HepG2 (cell line): Measurements from ENCODE around the gene CACNA1C. TPM values are rescaled to one million over a fixed set of nuclear protein-coding genes. Genes with fewer than 3 reads are reported as not detected.

Experiments
- ATAC-seq: fragments of 200-7000 bp; cut with Tn5 transposase; 3 replicates; pipeline ENCODE4 v1.9.1; 2020; ENCODE audit warnings: mild to moderate bottlenecking, moderate library complexity
- BruUV-seq: library from RNA; stranded (reverse); fragments of 400-500 nt; replicated peaks from 2 replicates; lab custom pipeline; 2021; lab: Mats Ljungman, UMichigan
- CTCF ChIA-PET: fragments of 300-600 bp; formaldehyde crosslinking; extraction: SDS; loops from one replicate; lab custom pipeline; 2021; ENCODE audit warnings: low total read pairs, inconsistent platforms, low intra/inter-chr PET ratio; lab: Yijun Ruan, JAX
- POLR2A ChIA-PET: fragments of 350-600 bp; sonication (Branson Sonifier 250); formaldehyde crosslinking; loops from one replicate; lab custom pipeline; 2020; ENCODE audit warnings: antibody characterized with exemption, inconsistent platforms; lab: Yijun Ruan, JAX
- DNase-seq: peaks from one replicate; pipeline ENCODE4 v3.0.0-alpha.2; 2015; ENCODE audit warnings: low spot score
- FAIRE-seq: peaks from 3 replicates; lab custom pipeline; 2011; peaks lifted over from hg19 to GRCh38; lab: Jason Lieb, UNC
- H2AFZ ChIP-seq: one replicate; pipeline ENCODE4 v1.6.1; 2011; ENCODE audit warnings: low read length, inconsistent platforms
- H3K27ac ChIP-seq: fragments of 300-600 bp; 3 replicates; pipeline ENCODE4 v1.8.0; 2011; ENCODE audit warnings: mixed run types, mild to moderate bottlenecking, mixed read lengths, low read length, inconsistent platforms; ENCODE audit not compliant: insufficient read depth; ENCODE audit errors: extremely low read length
- H3K27me3 ChIP-seq, 2 experiments: fragments of 200-600 bp in 1 of 2; 2 replicates in 1 of 2; 3 replicates in 1 of 2; pipeline versions ENCODE4 v1.6.0 to v1.8.0; 2011; ENCODE audit warnings: low read length in 2 of 2, mild to moderate bottlenecking in 2 of 2, moderate library complexity in 2 of 2, inconsistent platforms in 1 of 2; ENCODE audit not compliant: insufficient read depth in 2 of 2, control insufficient read depth in 1 of 2
- H3K36me3 ChIP-seq, 2 experiments: fragments of 200-600 bp in 1 of 2; replicated peaks in 1 of 2; 2 replicates in 1 of 2; 3 replicates in 1 of 2; pipeline versions ENCODE4 v1.5.1 to v1.8.0; 2011; ENCODE audit warnings: low read length in 2 of 2, inconsistent platforms in 1 of 2; ENCODE audit not compliant: insufficient read depth in 2 of 2, control insufficient read depth in 1 of 2
- H3K4me1 ChIP-seq: 2 replicates; pipeline ENCODE4 v1.5.1; 2012; ENCODE audit warnings: low read length, inconsistent platforms; ENCODE audit not compliant: insufficient read depth
- H3K4me2 ChIP-seq: 2 replicates; pipeline ENCODE4 v1.6.0; 2011; ENCODE audit warnings: low read depth, low read length, inconsistent platforms
- H3K4me3 ChIP-seq, 3 experiments: fragments of 200-600 bp in 1 of 3; sonication (generic), shearing (Covaris generic) in 1 of 3; replicated peaks in 1 of 3; 2 replicates each; pipeline ENCODE4 v1.5.1; 2011 to 2016; ENCODE audit warnings: low read length in 3 of 3, inconsistent platforms in 2 of 3, low read depth in 2 of 3, mild to moderate bottlenecking in 2 of 3, control low read depth in 1 of 3, mixed read lengths in 1 of 3; ENCODE audit not compliant: insufficient read depth in 1 of 3
- H3K79me2 ChIP-seq: one replicate; pipeline ENCODE4 v1.6.1; 2011; ENCODE audit warnings: low read length, inconsistent platforms; ENCODE audit not compliant: insufficient read depth
- H3K9ac ChIP-seq: 2 replicates; pipeline ENCODE4 v1.6.0; 2011; ENCODE audit warnings: mild to moderate bottlenecking, low read depth, low read length, inconsistent platforms; ENCODE audit not compliant: insufficient read depth
- H3K9me3 ChIP-seq: 2 replicates; pipeline ENCODE4 v1.5.1; 2012; ENCODE audit warnings: mild to moderate bottlenecking, low read length
- H4K20me1 ChIP-seq: 2 replicates; pipeline ENCODE4 v1.6.0; 2011; ENCODE audit warnings: inconsistent platforms, mild to moderate bottlenecking, low read length, moderate library complexity; ENCODE audit not compliant: insufficient read depth
- ATRX ChIP-seq: sonication (generic); formaldehyde crosslinking; IDR thresholded peaks from 2 replicates; pipeline ENCODE4 v1.4.0; 2020; ENCODE audit warnings: missing genetic modification reagents, borderline replicate concordance
- ZNF276 ChIP-seq: sonication (generic); formaldehyde crosslinking; IDR thresholded peaks from 2 replicates; pipeline ENCODE4 v1.4.0; 2020; ENCODE audit warnings: mild to moderate bottlenecking, low read depth, missing genetic modification reagents
- ZNF503 ChIP-seq: sonication (generic); formaldehyde crosslinking; IDR thresholded peaks from 2 replicates; pipeline ENCODE4 v1.4.0; 2020; ENCODE audit warnings: missing genetic modification reagents
- WGBS: methylation state at CpG from one replicate; pipeline ENCODE4 v1.1.6; 2017; ENCODE audit warnings: low lambda C conversion rate; 5-methylcytosine and 5-hydroxymethylcytosine counted together
- in situ Hi-C: cut with HindIII; loops from 2 replicates; pipeline ENCODE4 v1.10.0; 2017; ENCODE audit warnings: low pct_unique_long_range_greater_than_20kb; ENCODE audit not compliant: extremely low pct_ligation_motif_present
- intact Hi-C: fragments of 100-400 bp; cut with micrococcal nuclease; formaldehyde crosslinking; loops from one replicate; pipeline ENCODE4 v1.10.0; 2022; ENCODE audit not compliant: unreplicated experiment
- polyA plus RNA-seq, 8 experiments: library from polyadenylated mRNA; depleted of rRNA in 3 of 8; stranded (reverse) in 7 of 8; unstranded in 1 of 8; fragments of >200 nt; fragmentation: Illumina TruSeq in 4 of 8; extraction: Trizol in 4 of 8; gene quantifications; 2 replicates each; pipeline versions ENCODE4 v1.2.1 to v1.2.3, GENCODE V29; 2011 to 2016; ENCODE audit warnings: low read depth in 4 of 8, missing spikeins in 1 of 8, mixed read lengths in 1 of 8; ENCODE audit not compliant: insufficient read depth in 1 of 8
- total RNA-seq, 5 experiments: library from RNA; depleted of rRNA; stranded (reverse); fragments of >200 nt; fragmentation: Illumina TruSeq; extraction: Trizol; gene quantifications; 2 replicates each; pipeline ENCODE4 v1.2.3, GENCODE V29; 2016; ENCODE audit warnings: low read depth in 1 of 5
- TF ChIP-seq, protein P1 (sequence below), 2 experiments: sonication (generic) in 1 of 2; formaldehyde crosslinking in 1 of 2; IDR thresholded peaks; 2 replicates each; pipeline versions ENCODE4 v1.5.1 to v1.6.1; 2011 to 2020; ENCODE audit warnings: borderline replicate concordance in 1 of 2, low read depth in 1 of 2, low read length in 1 of 2, mild to moderate bottlenecking in 1 of 2, missing genetic modification reagents in 1 of 2, moderate library complexity in 1 of 2
- TF ChIP-seq, protein P2 (sequence below): sonication (generic); formaldehyde crosslinking; IDR thresholded peaks from 2 replicates; pipeline ENCODE4 v1.4.0; 2020; ENCODE audit warnings: missing genetic modification reagents, borderline replicate concordance

The CACNA1C gene
- total and polyA plus RNA-seq, 2 of the 13 experiments (the other 11 are each of a cell fraction or from before 2014, with no cell fraction given) = not detected

DNA sequence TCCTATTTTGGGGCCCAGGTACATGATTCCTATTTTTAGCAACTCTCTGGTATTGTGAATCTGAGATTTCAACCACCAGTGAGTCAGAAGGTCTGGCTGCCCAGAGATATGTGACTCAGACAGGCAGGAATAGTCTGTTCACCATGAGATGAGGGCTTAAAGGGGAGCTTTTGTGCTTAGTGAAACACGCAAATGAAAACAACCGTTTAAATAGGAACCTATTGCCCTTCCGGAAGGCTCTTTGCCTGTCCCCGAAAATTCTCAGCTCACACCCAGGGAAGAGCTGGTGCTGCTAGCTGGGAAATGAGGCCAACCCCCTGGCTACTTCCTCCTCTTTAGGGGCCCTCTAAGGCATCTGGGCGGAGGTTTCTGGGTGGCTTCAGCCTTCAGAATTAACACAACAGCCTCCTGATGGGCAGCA lies 283.6 kb downstream of the CACNA1C start:
- no peaks in the 10 kb centered on the region for H3K79me2 ChIP-seq
- H3K4me3 ChIP-seq = no peak overlapping the region
- H3K4me1 ChIP-seq = no peaks in the 10 kb centered on the region
- no TSS peak for BruUV-seq
- intact Hi-C loops = no loop called here
- FAIRE-seq (no peak), DNase-seq (no peak)
- TF ChIP-seq ZNF276 (no peak), ATRX (CRISPR knock-in tag) (no peak), ZNF503 (no peak)
- TF ChIP-seq, protein P1, sequence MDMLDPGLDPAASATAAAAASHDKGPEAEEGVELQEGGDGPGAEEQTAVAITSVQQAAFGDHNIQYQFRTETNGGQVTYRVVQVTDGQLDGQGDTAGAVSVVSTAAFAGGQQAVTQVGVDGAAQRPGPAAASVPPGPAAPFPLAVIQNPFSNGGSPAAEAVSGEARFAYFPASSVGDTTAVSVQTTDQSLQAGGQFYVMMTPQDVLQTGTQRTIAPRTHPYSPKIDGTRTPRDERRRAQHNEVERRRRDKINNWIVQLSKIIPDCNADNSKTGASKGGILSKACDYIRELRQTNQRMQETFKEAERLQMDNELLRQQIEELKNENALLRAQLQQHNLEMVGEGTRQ (IDR thresholded peaks at IDR 0.05; ENCODE audit: low read depth, low read length) = no peak
- TF ChIP-seq, protein P1 (CRISPR knock-in tag; IDR thresholded peaks at IDR 0.05; ENCODE audit: borderline replicate concordance) = no peak
- TF ChIP-seq, protein P2, sequence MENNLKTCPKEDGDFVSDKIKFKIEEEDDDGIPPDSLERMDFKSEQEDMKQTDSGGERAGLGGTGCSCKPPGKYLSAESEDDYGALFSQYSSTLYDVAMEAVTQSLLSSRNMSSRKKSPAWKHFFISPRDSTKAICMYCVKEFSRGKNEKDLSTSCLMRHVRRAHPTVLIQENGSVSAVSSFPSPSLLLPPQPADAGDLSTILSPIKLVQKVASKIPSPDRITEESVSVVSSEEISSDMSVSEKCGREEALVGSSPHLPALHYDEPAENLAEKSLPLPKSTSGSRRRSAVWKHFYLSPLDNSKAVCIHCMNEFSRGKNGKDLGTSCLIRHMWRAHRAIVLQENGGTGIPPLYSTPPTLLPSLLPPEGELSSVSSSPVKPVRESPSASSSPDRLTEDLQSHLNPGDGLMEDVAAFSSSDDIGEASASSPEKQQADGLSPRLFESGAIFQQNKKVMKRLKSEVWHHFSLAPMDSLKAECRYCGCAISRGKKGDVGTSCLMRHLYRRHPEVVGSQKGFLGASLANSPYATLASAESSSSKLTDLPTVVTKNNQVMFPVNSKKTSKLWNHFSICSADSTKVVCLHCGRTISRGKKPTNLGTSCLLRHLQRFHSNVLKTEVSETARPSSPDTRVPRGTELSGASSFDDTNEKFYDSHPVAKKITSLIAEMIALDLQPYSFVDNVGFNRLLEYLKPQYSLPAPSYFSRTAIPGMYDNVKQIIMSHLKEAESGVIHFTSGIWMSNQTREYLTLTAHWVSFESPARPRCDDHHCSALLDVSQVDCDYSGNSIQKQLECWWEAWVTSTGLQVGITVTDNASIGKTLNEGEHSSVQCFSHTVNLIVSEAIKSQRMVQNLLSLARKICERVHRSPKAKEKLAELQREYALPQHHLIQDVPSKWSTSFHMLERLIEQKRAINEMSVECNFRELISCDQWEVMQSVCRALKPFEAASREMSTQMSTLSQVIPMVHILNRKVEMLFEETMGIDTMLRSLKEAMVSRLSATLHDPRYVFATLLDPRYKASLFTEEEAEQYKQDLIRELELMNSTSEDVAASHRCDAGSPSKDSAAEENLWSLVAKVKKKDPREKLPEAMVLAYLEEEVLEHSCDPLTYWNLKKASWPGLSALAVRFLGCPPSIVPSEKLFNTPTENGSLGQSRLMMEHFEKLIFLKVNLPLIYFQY (CRISPR knock-in tag) = no peak
- TF ChIP-seq, all 625 proteins: peak for 0
- Histone ChIP-seq H2AFZ (no peak overlapping the region), H3K27ac (no peak overlapping the region), H3K4me2 (no peak overlapping the region), H3K36me3 (no peaks in the 10 kb centered on the region), H4K20me1 (no peaks in the 10 kb centered on the region), H3K9me3 (no peaks in the 10 kb centered on the region), H3K27me3 (peaks cover 0 to 20% of the 10 kb centered on the region in 2 experiments; a peak in 2 of 5 replicates), H3K9ac (no peak overlapping the region)
- CTCF ChIA-PET = no interaction called here
- in situ Hi-C loops = no loop called here
- ATAC-seq = no peak
- 28% methylated on average over 5 of the region's 5 CpGs for WGBS
- POLR2A ChIA-PET = no interaction called here
